Ishikawa (cell line): ENCODE results near the gene TMEM214.

Source experiments
- CEBPB ChIP-seq: IDR thresholded peaks from 2 replicates; pipeline ENCODE4 v1.6.1; 2012
- CREB1 ChIP-seq: IDR thresholded peaks from 2 replicates; pipeline ENCODE4 v1.6.1; 2012; ENCODE audit warnings: low read depth
- EGR1 ChIP-seq: IDR thresholded peaks from 2 replicates; pipeline ENCODE4 v1.6.1; 2012
- EP300 ChIP-seq: IDR thresholded peaks from 2 replicates; pipeline ENCODE4 v1.6.1; 2012; ENCODE audit warnings: borderline replicate concordance
- FOXM1 ChIP-seq: IDR thresholded peaks from 2 replicates; pipeline ENCODE4 v1.6.1; 2012; ENCODE audit warnings: low read depth, borderline replicate concordance
- NFIC ChIP-seq: IDR thresholded peaks from 2 replicates; pipeline ENCODE4 v1.6.1; 2012
- RAD21 ChIP-seq: IDR thresholded peaks from 2 replicates; pipeline ENCODE4 v1.6.1; 2012; ENCODE audit warnings: low read depth
- TAF1 ChIP-seq: IDR thresholded peaks from 2 replicates; pipeline ENCODE4 v1.6.1; 2012; ENCODE audit warnings: low read depth, mild to moderate bottlenecking
- TCF12 ChIP-seq: IDR thresholded peaks from 2 replicates; pipeline ENCODE4 v1.6.1; 2012; ENCODE audit warnings: low read depth
- TEAD4 ChIP-seq: IDR thresholded peaks from 2 replicates; pipeline ENCODE4 v1.6.1; 2012
- YY1 ChIP-seq: IDR thresholded peaks from 2 replicates; pipeline ENCODE4 v1.6.1; 2012; ENCODE audit warnings: low read depth
- ZBTB7A ChIP-seq: IDR thresholded peaks from 2 replicates; pipeline ENCODE4 v1.6.1; 2012; ENCODE audit warnings: low read depth
- TF ChIP-seq, protein P1 (sequence below): IDR thresholded peaks from 2 replicates; pipeline ENCODE4 v1.6.1; 2012
- TF ChIP-seq, protein P2 (sequence below): IDR thresholded peaks from 2 replicates; pipeline ENCODE4 v1.6.1; 2012; ENCODE audit warnings: low read depth, mild to moderate bottlenecking
- TF ChIP-seq, protein P3 (sequence below): IDR thresholded peaks from 2 replicates; pipeline ENCODE4 v1.6.1; 2012

Gene TMEM214

GRCh38 chr2:27024812-27025211 is 8.0 kb upstream of the TMEM214 start:
- TF ChIP-seq TCF12 (no peak), ZBTB7A (no peak), RAD21 (no peak), EP300 (no peak), CREB1 (no peak), FOXM1 (no peak), EGR1 (no peak), TEAD4 (no peak)
- TF ChIP-seq, protein P1, sequence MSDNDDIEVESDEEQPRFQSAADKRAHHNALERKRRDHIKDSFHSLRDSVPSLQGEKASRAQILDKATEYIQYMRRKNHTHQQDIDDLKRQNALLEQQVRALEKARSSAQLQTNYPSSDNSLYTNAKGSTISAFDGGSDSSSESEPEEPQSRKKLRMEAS: no peak

DNA sequence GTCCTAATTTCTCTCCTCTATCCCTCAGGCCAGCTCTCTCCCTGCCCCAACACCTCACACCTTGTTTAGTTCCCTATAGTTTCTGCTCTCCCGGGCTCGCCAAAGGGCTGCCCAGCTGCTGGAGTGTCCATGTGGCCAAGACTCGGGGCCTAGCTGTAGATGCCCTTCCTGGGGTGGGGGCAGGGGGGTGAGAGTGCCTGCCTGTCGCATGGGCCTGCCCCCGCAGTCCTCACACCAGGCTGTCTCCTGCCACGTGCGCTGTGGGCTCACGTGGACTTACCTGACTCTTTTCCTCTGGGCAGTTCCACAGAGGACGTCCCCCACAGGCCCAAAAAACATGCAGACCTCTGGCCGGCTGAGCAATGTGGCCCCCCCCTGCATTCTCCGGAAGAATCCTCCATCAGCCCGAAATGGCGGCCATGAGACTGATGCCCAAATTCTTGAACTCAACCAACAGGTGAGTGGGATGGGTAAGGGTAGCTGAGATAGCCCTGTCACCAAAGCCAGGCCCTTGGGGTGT is 7.4 kb upstream of the TMEM214 start:
- TF ChIP-seq, protein P2, sequence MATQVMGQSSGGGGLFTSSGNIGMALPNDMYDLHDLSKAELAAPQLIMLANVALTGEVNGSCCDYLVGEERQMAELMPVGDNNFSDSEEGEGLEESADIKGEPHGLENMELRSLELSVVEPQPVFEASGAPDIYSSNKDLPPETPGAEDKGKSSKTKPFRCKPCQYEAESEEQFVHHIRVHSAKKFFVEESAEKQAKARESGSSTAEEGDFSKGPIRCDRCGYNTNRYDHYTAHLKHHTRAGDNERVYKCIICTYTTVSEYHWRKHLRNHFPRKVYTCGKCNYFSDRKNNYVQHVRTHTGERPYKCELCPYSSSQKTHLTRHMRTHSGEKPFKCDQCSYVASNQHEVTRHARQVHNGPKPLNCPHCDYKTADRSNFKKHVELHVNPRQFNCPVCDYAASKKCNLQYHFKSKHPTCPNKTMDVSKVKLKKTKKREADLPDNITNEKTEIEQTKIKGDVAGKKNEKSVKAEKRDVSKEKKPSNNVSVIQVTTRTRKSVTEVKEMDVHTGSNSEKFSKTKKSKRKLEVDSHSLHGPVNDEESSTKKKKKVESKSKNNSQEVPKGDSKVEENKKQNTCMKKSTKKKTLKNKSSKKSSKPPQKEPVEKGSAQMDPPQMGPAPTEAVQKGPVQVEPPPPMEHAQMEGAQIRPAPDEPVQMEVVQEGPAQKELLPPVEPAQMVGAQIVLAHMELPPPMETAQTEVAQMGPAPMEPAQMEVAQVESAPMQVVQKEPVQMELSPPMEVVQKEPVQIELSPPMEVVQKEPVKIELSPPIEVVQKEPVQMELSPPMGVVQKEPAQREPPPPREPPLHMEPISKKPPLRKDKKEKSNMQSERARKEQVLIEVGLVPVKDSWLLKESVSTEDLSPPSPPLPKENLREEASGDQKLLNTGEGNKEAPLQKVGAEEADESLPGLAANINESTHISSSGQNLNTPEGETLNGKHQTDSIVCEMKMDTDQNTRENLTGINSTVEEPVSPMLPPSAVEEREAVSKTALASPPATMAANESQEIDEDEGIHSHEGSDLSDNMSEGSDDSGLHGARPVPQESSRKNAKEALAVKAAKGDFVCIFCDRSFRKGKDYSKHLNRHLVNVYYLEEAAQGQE: no peak
- TF ChIP-seq RAD21 (no peak), CEBPB (no peak), FOXM1 (no peak), TEAD4 (no peak), EP300 (no peak), NFIC (no peak), TCF12 (no peak), YY1 (no peak), EGR1 (no peak), TAF1 (no peak), CREB1 (no peak), ZBTB7A (no peak)
- TF ChIP-seq, protein P1: no peak
- TF ChIP-seq, protein P3, sequence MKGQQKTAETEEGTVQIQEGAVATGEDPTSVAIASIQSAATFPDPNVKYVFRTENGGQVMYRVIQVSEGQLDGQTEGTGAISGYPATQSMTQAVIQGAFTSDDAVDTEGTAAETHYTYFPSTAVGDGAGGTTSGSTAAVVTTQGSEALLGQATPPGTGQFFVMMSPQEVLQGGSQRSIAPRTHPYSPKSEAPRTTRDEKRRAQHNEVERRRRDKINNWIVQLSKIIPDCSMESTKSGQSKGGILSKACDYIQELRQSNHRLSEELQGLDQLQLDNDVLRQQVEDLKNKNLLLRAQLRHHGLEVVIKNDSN: no peak

GRCh38 chr2:27025861-27026851 is 6.6 kb upstream of the TMEM214 start:
- TF ChIP-seq, protein P2: no peak
- TF ChIP-seq, protein P3: no peak
- no peak for TF ChIP-seq CEBPB

- TF ChIP-seq FOXM1 (no peak), TCF12 (no peak), TAF1 (no peak), RAD21 (no peak), EGR1 (no peak), YY1 (no peak), ZBTB7A (no peak), CEBPB (no peak), TEAD4 (no peak), EP300 (no peak), CREB1 (no peak), NFIC (no peak)
- TF ChIP-seq, protein P1: no peak
- TF ChIP-seq, protein P2: no peak
- TF ChIP-seq, protein P3: no peak
These were observed 5.5 kb upstream of the TMEM214 start for GRCh38 chr2:27027211-27027651.
